Measurements from ENCODE around the gene ADISSP. TPM values are rescaled to one million over a fixed set of nuclear protein-coding genes. Genes with fewer than 3 reads are reported as not detected.

Gene ADISSP
- total and polyA plus RNA-seq, 2 experiments from 2014 or later, result 86.6 to 126 TPM

GRCh38 chr20:3734111-3734843, 33.3 kb downstream of the ADISSP start:
- no peak overlapping the region for H3K27ac Mint-ChIP-seq
- no peak for ATAC-seq
- H3K9me3 Mint-ChIP-seq, result no peaks in the 10 kb centered on the region; the same call in 2 of the 3 replicates
- H4K20me1 ChIP-seq (replicated peaks; ENCODE audit: insufficient read depth), result no peaks in the 10 kb centered on the region
- peaks cover 13% of the 10 kb centered on the region for H3K4me1 ChIP-seq (ENCODE audit: insufficient read depth)
- no peaks in the 10 kb centered on the region for H3K79me2 ChIP-seq (replicated peaks; ENCODE audit: insufficient read depth)
- no peak overlapping the region for H3K27ac ChIP-seq (ENCODE audit: low read depth)
- no peak overlapping the region for H3K4me2 ChIP-seq
- no peaks in the 10 kb centered on the region for H3K9me2 ChIP-seq (ENCODE audit: insufficient read depth)
- no peak for TF ChIP-seq CREB1 (CRISPR knock-in tag; IDR thresholded peaks at IDR 0.05; ENCODE audit: low read depth)
- no peak for TF ChIP-seq CTCF (conservative IDR thresholded peaks at IDR 0.05; ENCODE audit: low read depth in 2 of 2)
- TF ChIP-seq JUNB (IDR thresholded peaks at IDR 0.05; ENCODE audit: unreplicated experiment), result no peak
- TF ChIP-seq STAT1 (IDR thresholded peaks at IDR 0.05; ENCODE audit: unreplicated experiment), result no peak
- TF ChIP-seq NANOG (IDR thresholded peaks at IDR 0.05; ENCODE audit: borderline replicate concordance), result no peak
- no peak for TF ChIP-seq POLR2AphosphoS5 (IDR thresholded peaks at IDR 0.05; ENCODE audit: low read depth)
- TF ChIP-seq ETS1 (IDR thresholded peaks at IDR 0.05), result no peak
- TF ChIP-seq REST (IDR thresholded peaks at IDR 0.05; ENCODE audit: unreplicated experiment), result no peak
- no peak for TF ChIP-seq EZH2 (IDR thresholded peaks at IDR 0.05; ENCODE audit: low read depth, unreplicated experiment)
- TF ChIP-seq ZNF331 (CRISPR knock-in tag; IDR thresholded peaks at IDR 0.05; ENCODE audit: low read depth), result no peak
- TF ChIP-seq ZNF114 (CRISPR knock-in tag; IDR thresholded peaks at IDR 0.05), result no peak
- no peaks in the 10 kb centered on the region for H3F3A ChIP-seq (replicated peaks; ENCODE audit: low read depth)
- no peak overlapping the region for H3K4me3 Mint-ChIP-seq
- H2AFZ ChIP-seq, result no peak overlapping the region
- H3K36me3 Mint-ChIP-seq (ENCODE audit: low read depth), result no peaks in the 10 kb centered on the region; the same call in 2 of the 3 replicates
- H3K4me1 Mint-ChIP-seq, result peaks cover 17% of the 10 kb centered on the region
- peaks cover 29% of the 10 kb centered on the region for H3K27me3 ChIP-seq (ENCODE audit: insufficient read depth)
- no peak overlapping the region for H3K4me3 ChIP-seq
- DNase-seq (ENCODE audit: low spot score), result no peak
- H3K36me3 ChIP-seq (ENCODE audit: insufficient read depth), result no peaks in the 10 kb centered on the region
- H3K27me3 Mint-ChIP-seq (ENCODE audit: insufficient read depth, low read depth, poor library complexity), result peaks cover 23% of the 10 kb centered on the region

Measured in GM23338 (cell line).